ENCODE data around the gene UTRN.
A peak's percentile ranks its signal among the peaks of the same experiment; 100 is the strongest.

UTRN gene

GRCh38 chr6:144283646-144284477, 1.3 kb upstream of the UTRN start:
- DNase-seq (ENCODE audit: low read depth), result peak; percentile 18

- no peak for DNase-seq (ENCODE audit: low read depth)
Observed at GRCh38 chr6:144284478-144284782, 705 bp upstream of the UTRN start.

GRCh38 chr6:144285548-144285797, 338 bp downstream of the UTRN start:
- no peak for DNase-seq (ENCODE audit: low read depth)

GRCh38 chr6:144285798-144286502, 815 bp downstream of the UTRN start:
- DNase-seq (ENCODE audit: low read depth), result peak; percentile 75

- peak; percentile 77 for DNase-seq (ENCODE audit: low read depth)
Observed at GRCh38 chr6:144286503-144287393, 1.6 kb downstream of the UTRN start.

- DNase-seq (ENCODE audit: low read depth), result no peak
Observed at GRCh38 chr6:144289006-144289405, 3.9 kb downstream of the UTRN start.

- no peak for DNase-seq (ENCODE audit: low read depth)
Observed at GRCh38 chr6:144292372-144292771, 7.2 kb downstream of the UTRN start.

GRCh38 chr6:144294016-144294415, 8.9 kb downstream of the UTRN start:
- peak; percentile 84 for DNase-seq (ENCODE audit: low read depth)

GRCh38 chr6:144295211-144295610, 10.1 kb downstream of the UTRN start:
- DNase-seq (ENCODE audit: low read depth), result no peak

- no peak for DNase-seq (ENCODE audit: low read depth)
Observed at GRCh38 chr6:144295981-144296767, 11.0 kb downstream of the UTRN start.

- no peak for DNase-seq (ENCODE audit: low read depth)
Observed at GRCh38 chr6:144296973-144297372, 11.8 kb downstream of the UTRN start.

GRCh38 chr6:144297511-144298100, 12.5 kb downstream of the UTRN start:
- DNase-seq (ENCODE audit: low read depth), result no peak

GRCh38 chr6:144298194-144298593, 13.1 kb downstream of the UTRN start:
- DNase-seq (ENCODE audit: low read depth), result no peak

- DNase-seq (ENCODE audit: low read depth), result no peak
Observed at GRCh38 chr6:144298916-144299315, 13.8 kb downstream of the UTRN start.

GRCh38 chr6:144302701-144303372, 17.7 kb downstream of the UTRN start:
- no peak for DNase-seq (ENCODE audit: low read depth)

- DNase-seq (ENCODE audit: low read depth), result no peak
Observed at GRCh38 chr6:144304223-144304848, 19.2 kb downstream of the UTRN start.

- no peak for DNase-seq (ENCODE audit: low read depth)
Observed at GRCh38 chr6:144305567-144305966, 20.4 kb downstream of the UTRN start.

- peak; percentile 43 for DNase-seq (ENCODE audit: low read depth)
Observed at GRCh38 chr6:144305985-144306384, 20.9 kb downstream of the UTRN start.

GRCh38 chr6:144307880-144308279, 22.7 kb downstream of the UTRN start:
- DNase-seq (ENCODE audit: low read depth), result no peak

GRCh38 chr6:144310765-144311164, 25.6 kb downstream of the UTRN start:
- DNase-seq (ENCODE audit: low read depth), result no peak

- DNase-seq (ENCODE audit: low read depth), result no peak
Observed at GRCh38 chr6:144311361-144311760, 26.2 kb downstream of the UTRN start.

Data from fibroblast of gingiva (primary cell).